Mesendoderm (in vitro differentiated cells): ENCODE data around the gene MOB3B.
"Not testable (repeated sequence)": the region's sequence is repeated elsewhere in the genome, so short reads cannot be mapped to it uniquely, and the experiment has no call there.

Source experiments
- DNase-seq: peaks from one replicate; pipeline ENCODE4 v3.0.0; 2013
- H2AK5ac ChIP-seq: 2 replicates; pipeline ENCODE4 v1.6.1; 2013; ENCODE audit warnings: low read length, inconsistent platforms
- H2BK120ac ChIP-seq: 2 replicates; pipeline ENCODE4 v1.6.1; 2013; ENCODE audit warnings: low read depth, mild to moderate bottlenecking, low read length, moderate library complexity, mixed read lengths
- H2BK15ac ChIP-seq: replicated peaks from 2 replicates; pipeline ENCODE4 v1.6.1; 2013; ENCODE audit warnings: low read depth, mild to moderate bottlenecking, moderate library complexity
- H2BK5ac ChIP-seq: 2 replicates; pipeline ENCODE4 v1.6.1; 2013; ENCODE audit warnings: low read length, inconsistent platforms
- H3K18ac ChIP-seq: 2 replicates; pipeline ENCODE4 v1.6.1; 2013; ENCODE audit warnings: mild to moderate bottlenecking, low read length, mixed read lengths
- H3K23ac ChIP-seq: one replicate; pipeline ENCODE4 v1.6.1; 2013; ENCODE audit warnings: low read length
- H3K27ac ChIP-seq: 2 replicates; pipeline ENCODE4 v1.5.1; 2013; ENCODE audit warnings: low read depth, mild to moderate bottlenecking, inconsistent platforms, low read length, moderate library complexity
- H3K27me3 ChIP-seq: 2 replicates; pipeline ENCODE4 v1.6.1; 2013; ENCODE audit warnings: low read length, control low read depth, mild to moderate bottlenecking, inconsistent platforms; ENCODE audit not compliant: insufficient read depth, poor library complexity
- H3K36me3 ChIP-seq: 2 replicates; pipeline ENCODE4 v1.6.1; 2013; ENCODE audit warnings: low read length, inconsistent platforms; ENCODE audit not compliant: control insufficient read depth, insufficient read depth
- H3K4ac ChIP-seq: one replicate; pipeline ENCODE4 v1.6.1; 2013; ENCODE audit warnings: low read depth, mild to moderate bottlenecking, low read length, moderate library complexity
- H3K4me1 ChIP-seq: 2 replicates; pipeline ENCODE4 v1.6.1; 2013; ENCODE audit warnings: low read depth, low read length, inconsistent platforms; ENCODE audit not compliant: control insufficient read depth
- H3K4me2 ChIP-seq: 2 replicates; pipeline ENCODE4 v1.6.1; 2013; ENCODE audit warnings: low read length
- H3K4me3 ChIP-seq: 2 replicates; pipeline ENCODE4 v1.5.1; 2013; ENCODE audit warnings: mild to moderate bottlenecking, low read length
- H3K56ac ChIP-seq: one replicate; pipeline ENCODE4 v1.6.1; 2013; ENCODE audit warnings: low read length
- H3K79me1 ChIP-seq: 2 replicates; pipeline ENCODE4 v1.6.1; 2013; ENCODE audit warnings: low read length, inconsistent platforms
- H3K79me2 ChIP-seq: 2 replicates; pipeline ENCODE4 v1.6.1; 2013; ENCODE audit warnings: mild to moderate bottlenecking, low read length; ENCODE audit not compliant: control insufficient read depth, insufficient read depth
- H3K9ac ChIP-seq: 2 replicates; pipeline ENCODE4 v1.6.1; 2013; ENCODE audit warnings: low read length, inconsistent platforms
- H4K5ac ChIP-seq: one replicate; pipeline ENCODE4 v1.6.1; 2013; ENCODE audit warnings: low read length
- H4K8ac ChIP-seq: one replicate; pipeline ENCODE4 v1.6.1; 2013; ENCODE audit warnings: low read depth, mild to moderate bottlenecking, control low read depth, low read length, moderate library complexity
- WGBS: extraction: QIAGEN DNeasy Blood & Tissue Kit; methylation state at CpG from one replicate; pipeline ENCODE4 v1.1.7; 2013; ENCODE audit warnings: low lambda C conversion rate, missing lambda C conversion rate; ENCODE audit not compliant: insufficient coverage; ENCODE audit errors: extremely low coverage; 5-methylcytosine and 5-hydroxymethylcytosine counted together

Gene MOB3B

GRCh38 chr9:27457445-27457844 lies 72.2 kb downstream of the MOB3B start:
- Histone ChIP-seq H3K4ac (no peak overlapping the region), H4K5ac (no peak overlapping the region), H3K27ac (peak overlapping the region; percentile 7), H3K79me1 (no peaks in the 10 kb centered on the region), H4K8ac (no peak overlapping the region), H3K18ac (no peak overlapping the region), H2BK5ac (no peak overlapping the region), H3K56ac (peak overlapping the region; percentile 22), H3K36me3 (no peaks in the 10 kb centered on the region), H3K79me2 (no peaks in the 10 kb centered on the region), H3K4me1 (peaks cover 11% of the 10 kb centered on the region), H2AK5ac (no peak overlapping the region), H3K23ac (no peak overlapping the region), H3K27me3 (no peaks in the 10 kb centered on the region), H3K4me3 (no peak overlapping the region), H2BK15ac (no peak overlapping the region), H3K9ac (no peak overlapping the region), H2BK120ac (no peak overlapping the region), H3K4me2 (no peak overlapping the region)
- DNase-seq: peak; percentile 67
- no CpG with 5 or more reads among the region's 4 CpGs for WGBS

DNA sequence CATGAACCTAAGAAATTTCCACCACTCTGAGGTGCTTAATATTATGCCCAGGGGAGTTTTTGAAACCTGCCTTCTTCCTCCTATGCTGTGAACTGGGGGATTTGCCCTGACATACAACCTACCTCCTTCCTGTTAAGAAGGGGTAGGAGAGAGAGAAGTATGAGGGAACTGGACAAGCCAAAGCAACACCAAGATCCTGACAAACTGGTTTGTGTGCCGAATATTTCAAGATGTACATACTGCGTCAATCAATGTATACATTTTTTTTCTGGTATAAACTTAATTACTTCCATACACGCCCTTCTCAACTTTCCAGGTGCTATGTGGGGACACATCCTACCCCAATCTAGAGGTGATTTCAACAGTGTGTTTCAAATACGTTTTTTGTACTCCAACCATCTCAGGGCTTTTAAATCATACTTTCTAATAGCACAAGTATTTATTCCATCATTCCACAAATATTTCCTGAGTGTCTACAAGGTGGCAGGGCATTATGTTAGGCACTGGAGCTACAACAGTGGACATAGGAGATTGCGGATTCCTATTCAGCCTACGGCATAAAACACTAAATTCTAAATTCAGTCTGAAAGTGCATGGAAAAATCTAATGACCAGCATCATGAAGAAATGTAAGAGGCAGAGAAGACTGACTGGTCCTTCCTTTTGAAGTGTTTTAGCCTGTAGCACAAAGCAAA lies 75.6 kb downstream of the MOB3B start:
- Histone ChIP-seq H3K36me3 (no peaks in the 10 kb centered on the region), H4K8ac (no peak overlapping the region), H3K27ac (no peak overlapping the region), H3K79me2 (no peaks in the 10 kb centered on the region), H2BK5ac (no peak overlapping the region), H3K4me1 (peaks cover 8% of the 10 kb centered on the region), H3K23ac (no peak overlapping the region), H3K18ac (no peak overlapping the region), H3K4me2 (no peak overlapping the region), H3K56ac (no peak overlapping the region), H2BK15ac (no peak overlapping the region), H3K9ac (no peak overlapping the region), H2AK5ac (no peak overlapping the region), H3K79me1 (no peaks in the 10 kb centered on the region), H4K5ac (no peak overlapping the region), H3K27me3 (no peaks in the 10 kb centered on the region), H3K4me3 (no peak overlapping the region), H3K4ac (no peak overlapping the region), H2BK120ac (no peak overlapping the region)
- DNase-seq: no peak
- no CpG with 5 or more reads among the region's 6 CpGs for WGBS

- H3K56ac ChIP-seq: no peak overlapping the region
- no peak overlapping the region for H3K9ac ChIP-seq
- no peak overlapping the region for H2AK5ac ChIP-seq
- H3K36me3 ChIP-seq: no peaks in the 10 kb centered on the region
- H3K4me2 ChIP-seq: no peak overlapping the region
- H2BK5ac ChIP-seq: no peak overlapping the region
- H3K79me1 ChIP-seq: no peaks in the 10 kb centered on the region
- H2BK15ac ChIP-seq: no peak overlapping the region
- no peak overlapping the region for H4K8ac ChIP-seq
- H3K4me3 ChIP-seq: no peak overlapping the region
- no peak overlapping the region for H4K5ac ChIP-seq
- no peaks in the 10 kb centered on the region for H3K79me2 ChIP-seq
- no peaks in the 10 kb centered on the region for H3K4me1 ChIP-seq
- H3K27ac ChIP-seq: no peak overlapping the region
- H3K18ac ChIP-seq: no peak overlapping the region
- H2BK120ac ChIP-seq: no peak overlapping the region
- H3K4ac ChIP-seq: no peak overlapping the region
- WGBS: no CpG with 5 or more reads among the region's 3 CpGs
- H3K23ac ChIP-seq: no peak overlapping the region
- DNase-seq: no peak
- no peaks in the 10 kb centered on the region for H3K27me3 ChIP-seq
Measured at GRCh38 chr9:27451207-27451797, 78.3 kb downstream of the MOB3B start.

DNA sequence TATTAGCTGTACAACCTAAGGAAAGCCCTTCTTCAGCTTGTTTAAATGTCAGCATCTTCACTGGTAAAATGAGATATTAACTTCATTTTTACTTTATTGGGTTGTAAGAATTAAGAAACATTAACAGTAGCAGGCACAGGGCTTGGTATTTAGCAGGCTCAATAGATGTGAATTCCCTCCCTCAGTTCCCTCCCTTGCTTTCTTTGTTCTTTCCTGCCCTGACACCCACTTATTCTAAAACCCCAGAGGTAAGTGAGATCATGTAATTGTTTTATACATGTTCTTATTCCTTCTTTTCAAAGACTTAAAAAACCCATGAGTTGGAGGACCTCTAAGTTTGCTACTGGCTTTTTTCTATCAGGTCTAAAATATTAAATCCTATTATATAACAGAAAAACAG lies 78.9 kb downstream of the MOB3B start:
- Histone ChIP-seq H3K18ac (no peak overlapping the region), H3K23ac (no peak overlapping the region), H3K9ac (no peak overlapping the region), H3K79me2 (no peaks in the 10 kb centered on the region), H3K4ac (no peak overlapping the region), H3K27me3 (no peaks in the 10 kb centered on the region), H4K5ac (no peak overlapping the region), H3K56ac (no peak overlapping the region), H4K8ac (no peak overlapping the region), H3K36me3 (no peaks in the 10 kb centered on the region), H3K79me1 (no peaks in the 10 kb centered on the region), H2BK15ac (no peak overlapping the region), H3K4me3 (no peak overlapping the region), H3K4me2 (no peak overlapping the region), H3K27ac (no peak overlapping the region), H3K4me1 (no peaks in the 10 kb centered on the region), H2AK5ac (no peak overlapping the region), H2BK5ac (no peak overlapping the region), H2BK120ac (no peak overlapping the region)
- no peak for DNase-seq

GRCh38 chr9:27448356-27448755 lies 81.3 kb downstream of the MOB3B start:
- H2BK120ac ChIP-seq, H3K4me1 ChIP-seq, H3K4me2 ChIP-seq, H4K8ac ChIP-seq, H3K79me1 ChIP-seq, H3K4ac ChIP-seq, H3K56ac ChIP-seq, H2AK5ac ChIP-seq, H3K18ac ChIP-seq, H3K23ac ChIP-seq, H4K5ac ChIP-seq, DNase-seq, H3K27me3 ChIP-seq, H2BK5ac ChIP-seq, H3K9ac ChIP-seq, H3K4me3 ChIP-seq, H3K79me2 ChIP-seq, H3K27ac ChIP-seq, H2BK15ac ChIP-seq, H3K36me3 ChIP-seq: not testable (repeated sequence)
- no CpG with 5 or more reads among the region's 3 CpGs for WGBS
